SK-N-SH treated with all-trans-retinoic acid at 6 μM for 48 hours (cell line): ENCODE results near the gene CCDC57.

ENCODE experiments used
- CREB5 ChIP-seq: fragments of 250-450 bp; sonication (Bioruptor Pico); IDR thresholded peaks from 2 replicates; pipeline ENCODE4 v1.5.1; 2020; ENCODE audit warnings: low read depth, mild to moderate bottlenecking, moderate library complexity
- GLIS3 ChIP-seq: fragments of 250-450 bp; sonication (Bioruptor Pico); IDR thresholded peaks from 2 replicates; pipeline ENCODE4 v1.5.0; 2020; ENCODE audit warnings: mild to moderate bottlenecking, moderate library complexity
- PATZ1 ChIP-seq: fragments of 250-450 bp; sonication (Bioruptor Pico); IDR thresholded peaks from 2 replicates; pipeline ENCODE4 v1.8.0; 2020; ENCODE audit warnings: mild to moderate bottlenecking, moderate library complexity, borderline replicate concordance
- TSHZ2 ChIP-seq: fragments of 250-450 bp; sonication (Bioruptor Pico); IDR thresholded peaks from 2 replicates; pipeline ENCODE4 v1.5.0; 2020; ENCODE audit warnings: mild to moderate bottlenecking, moderate library complexity
- ZC3H10 ChIP-seq: fragments of 250-450 bp; sonication (Bioruptor Pico); IDR thresholded peaks from 2 replicates; pipeline ENCODE4 v1.5.1; 2021; ENCODE audit warnings: mild to moderate bottlenecking, moderate library complexity
- ZFP30 ChIP-seq: fragments of 450-650 bp; formaldehyde crosslinking; IDR thresholded peaks from 2 replicates; pipeline ENCODE4 v1.5.0; 2022; ENCODE audit warnings: mild to moderate bottlenecking, moderate library complexity
- ZNF8 ChIP-seq: fragments of 450-650 bp; formaldehyde crosslinking; IDR thresholded peaks from 2 replicates; pipeline ENCODE4 v1.5.0; 2020; ENCODE audit warnings: mild to moderate bottlenecking, moderate library complexity

GRCh38 chr17:82245134-82246039, 32.7 kb upstream of the CCDC57 start:
- TF ChIP-seq CREB5 (CRISPR knock-in tag) (no peak), ZFP30 (no peak), PATZ1 (CRISPR knock-in tag) (no peak), GLIS3 (CRISPR knock-in tag) (no peak), TSHZ2 (CRISPR knock-in tag) (no peak), ZC3H10 (no peak), ZNF8 (no peak)
